ENCODE results near the gene CCDC88B.

The CCDC88B gene

GRCh38 chr11:64299847-64300648 lies 40.0 kb upstream of the CCDC88B start, which contains the start of gene CATSPERZ:
Gene CATSPERZ, plus strand, starts transcription at chr11:64300358. Its CDS starts 53 bp downstream, at chr11:64300411.
- TF ChIP-seq EZH2 (IDR thresholded peaks at IDR 0.05; ENCODE audit: borderline replicate concordance, low read depth, low read length, severe bottlenecking) (no peak), CTCF (IDR thresholded peaks at IDR 0.05; ENCODE audit: borderline replicate concordance, extremely low read depth, low read length, poor library complexity, severe bottlenecking) (no peak)
- H4K20me1 ChIP-seq (ENCODE audit: insufficient read depth, low read length) = 0 out of 2 replicates have a peak, but pooled peaks cover 7% of the 10 kb centered on the region
- H2AFZ ChIP-seq (ENCODE audit: low read depth, low read length) = peak within 1 kb of the TSS; percentile 64
- H3K4me2 ChIP-seq (ENCODE audit: insufficient read depth, low read length) = peak within 1 kb of the TSS; percentile 61
- H3K9ac ChIP-seq (ENCODE audit: low read depth, low read length) = peak within 1 kb of the TSS; percentile 29
- no peak for ATAC-seq (ENCODE audit: insufficient read depth, low read depth)
- H3K27ac ChIP-seq (ENCODE audit: low read length) = no peak within 1 kb of the TSS
- no peaks in the 10 kb centered on the region for H3K36me3 ChIP-seq (ENCODE audit: insufficient read depth, low read length)
- H3K79me2 ChIP-seq (ENCODE audit: insufficient read depth, low read length) = no peaks in the 10 kb centered on the region
- peaks cover 16% of the 10 kb centered on the region for H3K27me3 ChIP-seq (ENCODE audit: insufficient read depth, low read length, poor library complexity)
- no peaks in the 10 kb centered on the region for H3K9me3 ChIP-seq (ENCODE audit: insufficient read depth, low read length, severe bottlenecking)
- peak within 1 kb of the TSS in 1 of 2 experiments; percentile 50; a peak in 2 of 4 replicates for H3K4me3 ChIP-seq (ENCODE audit: low read depth in 1 of 2, low read length in 2 of 2)
- DNase-seq = no peak
- H3K4me1 ChIP-seq (ENCODE audit: insufficient read depth, low read length) = peaks cover 23% of the 10 kb centered on the region

GRCh38 chr11:64303109-64304031 lies 36.6 kb upstream of the CCDC88B start:
- ATAC-seq (ENCODE audit: insufficient read depth, low read depth) (no peak), DNase-seq (no peak)
- peaks cover 23% of the 10 kb centered on the region for H4K20me1 ChIP-seq (ENCODE audit: insufficient read depth, low read length)
- H3K27ac ChIP-seq (ENCODE audit: low read length) = peak overlapping the region; percentile 95
- peaks cover 43% of the 10 kb centered on the region for H3K4me1 ChIP-seq (ENCODE audit: insufficient read depth, low read length)
- no peak for TF ChIP-seq CTCF (IDR thresholded peaks at IDR 0.05; ENCODE audit: borderline replicate concordance, extremely low read depth, low read length, poor library complexity, severe bottlenecking)
- no peak for TF ChIP-seq EZH2 (IDR thresholded peaks at IDR 0.05; ENCODE audit: borderline replicate concordance, low read depth, low read length, severe bottlenecking)
- H3K4me3 ChIP-seq (ENCODE audit: low read depth in 1 of 2, low read length in 2 of 2) = peak overlapping the region in 1 of 2 experiments; percentile 78; a peak in 2 of 4 replicates
- H2AFZ ChIP-seq (ENCODE audit: low read depth, low read length) = no peak overlapping the region
- peaks cover 2% of the 10 kb centered on the region for H3K27me3 ChIP-seq (ENCODE audit: insufficient read depth, low read length, poor library complexity)
- H3K36me3 ChIP-seq (ENCODE audit: insufficient read depth, low read length) = peaks cover 14% of the 10 kb centered on the region
- peaks cover 26% of the 10 kb centered on the region for H3K79me2 ChIP-seq (ENCODE audit: insufficient read depth, low read length)
- no peaks in the 10 kb centered on the region for H3K9me3 ChIP-seq (ENCODE audit: insufficient read depth, low read length, severe bottlenecking)
- H3K4me2 ChIP-seq (ENCODE audit: insufficient read depth, low read length) = peak overlapping the region; percentile 93
- H3K9ac ChIP-seq (ENCODE audit: low read depth, low read length) = peak overlapping the region; percentile 84

GRCh38 chr11:64304032-64304315 lies 36.0 kb upstream of the CCDC88B start:
- H2AFZ ChIP-seq (ENCODE audit: low read depth, low read length) = peak overlapping the region; percentile 89
- H3K27ac ChIP-seq (ENCODE audit: low read length) = peak overlapping the region; percentile 95

More at GRCh38 chr11:64304032-64304315, 36.0 kb upstream of the CCDC88B start:
- peak overlapping the region; percentile 84 for H3K9ac ChIP-seq (ENCODE audit: low read depth, low read length)
- no peak for DNase-seq
- H3K36me3 ChIP-seq (ENCODE audit: insufficient read depth, low read length) = peaks cover 14% of the 10 kb centered on the region
- no peaks in the 10 kb centered on the region for H3K9me3 ChIP-seq (ENCODE audit: insufficient read depth, low read length, severe bottlenecking)
- TF ChIP-seq CTCF (IDR thresholded peaks at IDR 0.05; ENCODE audit: borderline replicate concordance, extremely low read depth, low read length, poor library complexity, severe bottlenecking) = no peak
- TF ChIP-seq EZH2 (IDR thresholded peaks at IDR 0.05; ENCODE audit: borderline replicate concordance, low read depth, low read length, severe bottlenecking) = no peak
- peaks cover 23% of the 10 kb centered on the region for H4K20me1 ChIP-seq (ENCODE audit: insufficient read depth, low read length)
- peaks cover 26% of the 10 kb centered on the region for H3K79me2 ChIP-seq (ENCODE audit: insufficient read depth, low read length)
- H3K27me3 ChIP-seq (ENCODE audit: insufficient read depth, low read length, poor library complexity) = peaks cover 2% of the 10 kb centered on the region
- peak overlapping the region; percentile 93 for H3K4me2 ChIP-seq (ENCODE audit: insufficient read depth, low read length)
- peak overlapping the region; percentile 39 to 78; a peak in 3 of 4 replicates for H3K4me3 ChIP-seq (ENCODE audit: low read depth in 1 of 2, low read length in 2 of 2)
- peaks cover 43% of the 10 kb centered on the region for H3K4me1 ChIP-seq (ENCODE audit: insufficient read depth, low read length)
- no peak for ATAC-seq (ENCODE audit: insufficient read depth, low read depth)

Measured in DND-41 (cell line).